Smooth muscle cell (in vitro differentiated cells): Measurements from ENCODE around the gene SRF. TPM values are rescaled to one million over a fixed set of nuclear protein-coding genes. Genes with fewer than 3 reads are reported as not detected.

Experiments
- DNase-seq: peaks from one replicate; lab custom pipeline; 2025; ENCODE audit not compliant: unreplicated experiment; lab: John Stamatoyannopoulos, UW
- H2AFZ ChIP-seq: fragments of 200-600 bp; sonication (generic); 2 replicates; pipeline ENCODE4 v1.6.0; 2016; ENCODE audit warnings: antibody characterized with exemption, low read depth, mild to moderate bottlenecking
- H3F3A ChIP-seq: fragments of 200-600 bp; sonication (generic); 2 replicates; pipeline ENCODE4 v1.6.0; 2017; ENCODE audit warnings: antibody characterized with exemption, low read depth
- H3K27ac ChIP-seq: fragments of 200-600 bp; sonication (generic); 2 replicates; pipeline ENCODE4 v1.5.1; 2016; ENCODE audit warnings: low read depth, mild to moderate bottlenecking
- H3K27me3 ChIP-seq: fragments of 200-600 bp; sonication (generic); 2 replicates; pipeline ENCODE4 v1.6.1; 2016; ENCODE audit warnings: low read depth, mild to moderate bottlenecking
- H3K36me3 ChIP-seq: fragments of 200-600 bp; sonication (generic); 2 replicates; pipeline ENCODE4 v1.5.1; 2016; ENCODE audit warnings: low read depth
- H3K4me1 ChIP-seq: fragments of 200-600 bp; sonication (generic); 2 replicates; pipeline ENCODE4 v1.5.1; 2016; ENCODE audit warnings: low read depth
- H3K4me2 ChIP-seq: fragments of 200-600 bp; sonication (generic); 2 replicates; pipeline ENCODE4 v1.6.0; 2016; ENCODE audit warnings: mild to moderate bottlenecking
- H3K4me3 ChIP-seq: fragments of 200-600 bp; sonication (generic); 2 replicates; pipeline ENCODE4 v1.5.1; 2016; ENCODE audit warnings: mild to moderate bottlenecking
- H3K79me2 ChIP-seq: fragments of 200-600 bp; sonication (generic); 2 replicates; pipeline ENCODE4 v1.6.0; 2016; ENCODE audit warnings: low read depth, mild to moderate bottlenecking
- H3K9ac ChIP-seq: fragments of 200-600 bp; sonication (generic); 2 replicates; pipeline ENCODE4 v1.6.0; 2016; ENCODE audit warnings: low read depth
- H3K9me3 ChIP-seq: fragments of 200-600 bp; sonication (generic); replicated peaks from 2 replicates; pipeline ENCODE4 v1.5.1; 2016; ENCODE audit warnings: low read depth
- H4K20me1 ChIP-seq: fragments of 200-600 bp; sonication (generic); 2 replicates; pipeline ENCODE4 v1.6.0; 2016; ENCODE audit warnings: low read depth
- whole genome bisulfite sequencing: methylation state at CpG from one replicate; pipeline ENCODE4 v1.1.7; 2016; ENCODE audit warnings: low lambda C conversion rate; 5-methylcytosine and 5-hydroxymethylcytosine counted together
- polyA plus RNA-seq: library from polyadenylated mRNA; unstranded; fragments of >200 nt; fragmentation: Nextera tagmentation; extraction: Ambion mirVana; gene quantifications from 2 replicates; pipeline ENCODE4 v1.2.1, GENCODE V29; 2016
- total RNA-seq: library from RNA; depleted of rRNA; stranded (reverse); fragments of >200 nt; gene quantifications from 2 replicates; pipeline ENCODE4 v1.2.3, GENCODE V29; 2014
- TF ChIP-seq, protein P1 (sequence below): fragments of 200-600 bp; sonication (generic); IDR thresholded peaks from 2 replicates; pipeline ENCODE4 v1.5.1; 2017; ENCODE audit warnings: borderline replicate concordance, mild to moderate bottlenecking, antibody characterized with exemption; ENCODE audit not compliant: insufficient read depth, poor library complexity, severe bottlenecking

SRF gene
- total and polyA plus RNA-seq, 2 experiments from 2014 or later = 6.8 to 22.9 TPM

DNA sequence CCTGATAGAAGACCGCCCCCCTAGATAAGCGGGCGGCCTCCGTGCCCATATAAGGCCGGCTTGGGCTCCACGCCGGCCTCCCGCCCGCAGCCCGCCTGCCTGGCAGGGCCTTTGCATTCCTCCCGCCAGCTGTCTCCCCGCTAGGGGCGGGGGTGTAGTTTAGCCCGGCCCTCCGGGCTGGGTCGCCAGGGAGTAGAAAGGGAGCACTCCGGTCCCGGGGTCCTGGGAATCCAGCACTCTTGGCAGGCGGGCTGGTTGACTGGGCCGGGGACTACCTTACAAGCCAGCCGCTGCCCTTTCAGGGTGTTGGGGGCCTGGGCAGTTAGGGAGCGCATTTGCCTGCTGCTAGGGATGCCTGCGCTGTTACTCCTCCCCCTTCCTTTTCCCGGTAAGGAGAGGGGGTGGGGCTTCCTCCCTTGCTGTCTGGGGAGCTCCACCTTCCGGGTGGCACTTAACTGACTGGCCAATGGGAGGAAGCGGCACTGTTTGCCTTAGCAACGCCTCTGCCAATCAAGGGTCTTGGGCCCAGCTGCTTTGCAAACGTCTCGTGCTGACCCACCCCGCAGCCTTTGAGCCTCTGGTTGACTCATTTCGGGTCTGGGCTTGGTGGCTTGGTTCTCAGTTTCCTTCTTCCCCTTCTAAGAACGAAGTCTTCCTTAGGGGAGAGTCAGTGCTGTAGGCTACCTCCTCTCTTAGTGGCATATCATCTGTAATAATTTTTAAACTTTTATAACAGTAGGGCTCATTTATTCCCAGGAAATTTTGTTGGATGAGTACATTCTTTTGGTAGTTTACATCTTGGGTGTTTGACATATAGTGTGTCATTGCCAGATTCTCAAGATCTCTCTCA, 3.4 kb downstream of the SRF start:
- no peaks in the 10 kb centered on the region for H3K9me3 ChIP-seq
- H3K36me3 ChIP-seq = peaks cover 4% of the 10 kb centered on the region
- peaks cover 19% of the 10 kb centered on the region for H3K4me1 ChIP-seq
- H4K20me1 ChIP-seq = peaks cover 28% of the 10 kb centered on the region
- H3K27ac ChIP-seq = peak overlapping the region; percentile 98
- peak overlapping the region; percentile 89 for H3K9ac ChIP-seq
- TF ChIP-seq, protein P1, sequence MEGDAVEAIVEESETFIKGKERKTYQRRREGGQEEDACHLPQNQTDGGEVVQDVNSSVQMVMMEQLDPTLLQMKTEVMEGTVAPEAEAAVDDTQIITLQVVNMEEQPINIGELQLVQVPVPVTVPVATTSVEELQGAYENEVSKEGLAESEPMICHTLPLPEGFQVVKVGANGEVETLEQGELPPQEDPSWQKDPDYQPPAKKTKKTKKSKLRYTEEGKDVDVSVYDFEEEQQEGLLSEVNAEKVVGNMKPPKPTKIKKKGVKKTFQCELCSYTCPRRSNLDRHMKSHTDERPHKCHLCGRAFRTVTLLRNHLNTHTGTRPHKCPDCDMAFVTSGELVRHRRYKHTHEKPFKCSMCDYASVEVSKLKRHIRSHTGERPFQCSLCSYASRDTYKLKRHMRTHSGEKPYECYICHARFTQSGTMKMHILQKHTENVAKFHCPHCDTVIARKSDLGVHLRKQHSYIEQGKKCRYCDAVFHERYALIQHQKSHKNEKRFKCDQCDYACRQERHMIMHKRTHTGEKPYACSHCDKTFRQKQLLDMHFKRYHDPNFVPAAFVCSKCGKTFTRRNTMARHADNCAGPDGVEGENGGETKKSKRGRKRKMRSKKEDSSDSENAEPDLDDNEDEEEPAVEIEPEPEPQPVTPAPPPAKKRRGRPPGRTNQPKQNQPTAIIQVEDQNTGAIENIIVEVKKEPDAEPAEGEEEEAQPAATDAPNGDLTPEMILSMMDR = no peak
- no peak overlapping the region for H2AFZ ChIP-seq
- H3K79me2 ChIP-seq = peaks cover 53% of the 10 kb centered on the region
- H3K4me2 ChIP-seq = peak overlapping the region; percentile 98
- no peaks in the 10 kb centered on the region for H3K27me3 ChIP-seq
- WGBS = under 1% methylated on average over 24 of the region's 32 CpGs
- peak; percentile 98 for DNase-seq
- peak overlapping the region; percentile 94 for H3K4me3 ChIP-seq
- peaks cover 27% of the 10 kb centered on the region for H3F3A ChIP-seq

DNA sequence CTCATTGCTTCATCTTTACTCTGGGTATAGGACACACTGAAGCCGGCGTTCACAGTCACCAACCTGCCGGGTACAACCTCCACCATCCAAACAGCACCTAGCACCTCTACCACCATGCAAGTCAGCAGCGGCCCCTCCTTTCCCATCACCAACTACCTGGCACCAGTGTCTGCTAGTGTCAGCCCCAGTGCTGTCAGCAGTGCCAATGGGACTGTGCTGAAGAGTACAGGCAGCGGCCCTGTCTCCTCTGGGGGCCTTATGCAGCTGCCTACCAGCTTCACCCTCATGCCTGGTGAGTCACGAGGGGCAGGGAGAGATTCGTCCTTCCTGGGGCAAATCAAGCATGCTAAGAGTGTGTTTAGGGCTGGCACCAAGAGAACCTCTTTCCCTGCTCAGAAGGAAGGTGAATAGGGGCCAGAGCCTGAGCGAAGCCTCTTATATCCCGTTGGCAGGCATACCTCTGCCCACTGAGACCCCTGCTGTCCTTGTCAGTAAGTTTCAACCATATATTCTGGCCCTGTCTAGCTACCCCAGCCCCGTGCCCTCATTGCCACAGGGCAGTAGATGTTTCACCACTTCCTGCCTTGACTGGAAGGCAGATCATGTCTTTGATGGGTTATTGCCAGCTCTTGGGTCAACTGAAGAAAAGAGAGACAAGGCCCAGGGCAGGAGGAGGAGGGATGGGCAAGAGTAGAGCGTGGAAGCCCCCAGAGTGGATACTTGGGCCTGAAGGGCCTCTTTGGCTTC, 4.8 kb downstream of the SRF start:
- TF ChIP-seq, protein P1 = no peak
- WGBS = 95% methylated on average over 11 of the region's 11 CpGs
- peaks cover 19% of the 10 kb centered on the region for H3K4me1 ChIP-seq
- peak overlapping the region; percentile 98 for H3K27ac ChIP-seq
- H3K36me3 ChIP-seq = peaks cover 4% of the 10 kb centered on the region
- H3K9ac ChIP-seq = peak overlapping the region; percentile 81
- H4K20me1 ChIP-seq = peaks cover 28% of the 10 kb centered on the region
- H3K79me2 ChIP-seq = peaks cover 53% of the 10 kb centered on the region
- no peak overlapping the region for H2AFZ ChIP-seq
- H3K9me3 ChIP-seq = no peaks in the 10 kb centered on the region
- DNase-seq = no peak
- no peaks in the 10 kb centered on the region for H3K27me3 ChIP-seq
- no peak overlapping the region for H3K4me2 ChIP-seq
- peaks cover 34% of the 10 kb centered on the region for H3F3A ChIP-seq
- H3K4me3 ChIP-seq = no peak overlapping the region

- Histone ChIP-seq H3K27ac (peak overlapping the region; percentile 98), H4K20me1 (peaks cover 28% of the 10 kb centered on the region), H2AFZ (no peak overlapping the region), H3K79me2 (peaks cover 52% of the 10 kb centered on the region), H3K9me3 (no peaks in the 10 kb centered on the region), H3K4me2 (no peak overlapping the region), H3K4me3 (no peak overlapping the region), H3K27me3 (no peaks in the 10 kb centered on the region), H3F3A (peaks cover 38% of the 10 kb centered on the region), H3K9ac (no peak overlapping the region), H3K36me3 (peaks cover 4% of the 10 kb centered on the region), H3K4me1 (peaks cover 24% of the 10 kb centered on the region)
- DNase-seq = no peak
- TF ChIP-seq, protein P1 = no peak
- 98% methylated on average over 6 of the region's 6 CpGs for WGBS
Observed at GRCh38 chr6:43176423-43176786, 5.3 kb downstream of the SRF start.
